ENCODE results near the gene SMIM28. TPM values are rescaled to one million over a fixed set of nuclear protein-coding genes. Genes with fewer than 3 reads are reported as not detected.

Gene SMIM28
- total RNA-seq = not detected in 2 replicates
- long read RNA-seq = 0 reads

DNA sequence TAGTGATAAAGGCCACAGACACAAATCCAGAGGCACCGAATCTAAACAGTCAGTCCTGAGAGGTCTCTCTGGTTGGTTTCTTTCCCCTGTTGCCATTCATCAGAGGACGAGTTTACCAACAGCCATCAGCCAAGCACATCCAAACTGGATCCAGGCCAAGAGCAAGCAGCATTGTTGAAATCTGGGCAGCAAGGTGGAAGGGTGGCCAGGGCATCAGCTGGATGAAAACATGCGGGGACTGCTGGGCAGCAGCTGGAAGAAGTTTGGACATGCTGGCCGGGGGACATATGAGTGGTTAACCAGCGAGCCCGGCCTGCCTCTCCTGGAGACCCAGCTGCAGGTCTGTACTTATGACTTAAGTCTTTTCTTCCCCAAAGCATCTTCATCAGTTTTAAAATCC is at the start of gene SMIM28:
SMIM28 (plus strand) TSS at position 62 of the 400 bp plus-strand sequence; CDS start at position 230, 168 bp downstream.
- no peak within 1 kb of the TSS for H3K27ac Mint-ChIP-seq (ENCODE audit: unreplicated experiment)
- H3K4me3 Mint-ChIP-seq (ENCODE audit: unreplicated experiment) = no peak within 1 kb of the TSS
- no peaks in the 10 kb centered on the region for H3K36me3 Mint-ChIP-seq (ENCODE audit: unreplicated experiment)
- H3K9me3 Mint-ChIP-seq (ENCODE audit: unreplicated experiment) = no peaks in the 10 kb centered on the region
- TF ChIP-seq, protein P1, sequence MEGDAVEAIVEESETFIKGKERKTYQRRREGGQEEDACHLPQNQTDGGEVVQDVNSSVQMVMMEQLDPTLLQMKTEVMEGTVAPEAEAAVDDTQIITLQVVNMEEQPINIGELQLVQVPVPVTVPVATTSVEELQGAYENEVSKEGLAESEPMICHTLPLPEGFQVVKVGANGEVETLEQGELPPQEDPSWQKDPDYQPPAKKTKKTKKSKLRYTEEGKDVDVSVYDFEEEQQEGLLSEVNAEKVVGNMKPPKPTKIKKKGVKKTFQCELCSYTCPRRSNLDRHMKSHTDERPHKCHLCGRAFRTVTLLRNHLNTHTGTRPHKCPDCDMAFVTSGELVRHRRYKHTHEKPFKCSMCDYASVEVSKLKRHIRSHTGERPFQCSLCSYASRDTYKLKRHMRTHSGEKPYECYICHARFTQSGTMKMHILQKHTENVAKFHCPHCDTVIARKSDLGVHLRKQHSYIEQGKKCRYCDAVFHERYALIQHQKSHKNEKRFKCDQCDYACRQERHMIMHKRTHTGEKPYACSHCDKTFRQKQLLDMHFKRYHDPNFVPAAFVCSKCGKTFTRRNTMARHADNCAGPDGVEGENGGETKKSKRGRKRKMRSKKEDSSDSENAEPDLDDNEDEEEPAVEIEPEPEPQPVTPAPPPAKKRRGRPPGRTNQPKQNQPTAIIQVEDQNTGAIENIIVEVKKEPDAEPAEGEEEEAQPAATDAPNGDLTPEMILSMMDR (IDR thresholded peaks at IDR 0.05) = no peak
- H3K4me1 Mint-ChIP-seq (ENCODE audit: unreplicated experiment) = no peaks in the 10 kb centered on the region
- H3K27me3 Mint-ChIP-seq (ENCODE audit: unreplicated experiment) = no peaks in the 10 kb centered on the region
- no peak for DNase-seq (ENCODE audit: extremely low spot score, unreplicated experiment)

DNA sequence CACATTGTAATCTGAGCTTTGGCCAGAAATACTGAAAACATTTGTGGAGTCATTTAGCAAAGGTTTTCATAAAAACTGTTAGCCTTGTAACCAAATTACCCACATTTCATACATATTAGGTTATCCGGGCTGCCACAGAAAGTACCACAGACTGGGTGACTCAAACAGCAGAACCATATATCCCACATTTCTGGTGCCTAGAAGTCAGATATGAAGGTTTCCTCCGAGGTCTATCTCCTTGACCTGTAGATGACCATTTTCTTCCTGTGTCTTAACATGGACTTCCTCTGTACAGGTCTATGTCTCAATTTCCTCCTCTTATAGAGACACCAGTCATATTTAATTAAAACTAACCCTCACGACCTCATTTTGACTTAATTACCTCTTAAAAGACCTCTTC is 49.5 kb upstream of the SMIM28 start:
- H3K4me1 Mint-ChIP-seq (ENCODE audit: unreplicated experiment) = no peaks in the 10 kb centered on the region
- H3K9me3 Mint-ChIP-seq (ENCODE audit: unreplicated experiment) = no peaks in the 10 kb centered on the region
- no peak for DNase-seq (ENCODE audit: extremely low spot score, unreplicated experiment)
- no peak overlapping the region for H3K27ac Mint-ChIP-seq (ENCODE audit: unreplicated experiment)
- no peaks in the 10 kb centered on the region for H3K36me3 Mint-ChIP-seq (ENCODE audit: unreplicated experiment)
- peaks cover 6% of the 10 kb centered on the region for H3K27me3 Mint-ChIP-seq (ENCODE audit: unreplicated experiment)
- TF ChIP-seq, protein P1 (IDR thresholded peaks at IDR 0.05) = no peak
- H3K4me3 Mint-ChIP-seq (ENCODE audit: unreplicated experiment) = no peak overlapping the region

DNA sequence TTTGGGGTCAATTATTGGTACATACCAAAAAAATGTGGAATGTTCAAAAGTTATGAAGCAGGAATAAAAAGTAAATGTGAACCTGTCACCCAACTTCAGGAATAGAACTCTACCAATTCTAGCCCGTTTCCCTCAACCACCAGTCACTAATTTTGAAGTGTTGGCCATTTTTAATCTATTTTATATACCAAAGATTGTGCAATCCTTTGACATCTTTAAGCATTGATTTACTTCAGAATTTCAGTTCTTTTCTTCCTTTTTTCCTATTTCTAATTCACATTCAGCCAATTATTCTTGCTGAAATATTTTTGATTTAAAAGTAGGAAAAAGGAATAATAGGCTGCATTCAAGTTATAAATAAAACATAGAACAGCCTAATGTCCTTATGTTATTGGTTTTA is 46.9 kb upstream of the SMIM28 start:
- H3K9me3 Mint-ChIP-seq (ENCODE audit: unreplicated experiment) = no peaks in the 10 kb centered on the region
- TF ChIP-seq, protein P1 (IDR thresholded peaks at IDR 0.05) = no peak
- H3K4me1 Mint-ChIP-seq (ENCODE audit: unreplicated experiment) = no peaks in the 10 kb centered on the region
- no peak overlapping the region for H3K27ac Mint-ChIP-seq (ENCODE audit: unreplicated experiment)
- H3K27me3 Mint-ChIP-seq (ENCODE audit: unreplicated experiment) = peaks cover 2% of the 10 kb centered on the region
- DNase-seq (ENCODE audit: extremely low spot score, unreplicated experiment) = no peak
- H3K36me3 Mint-ChIP-seq (ENCODE audit: unreplicated experiment) = no peaks in the 10 kb centered on the region
- no peak overlapping the region for H3K4me3 Mint-ChIP-seq (ENCODE audit: unreplicated experiment)

DNA sequence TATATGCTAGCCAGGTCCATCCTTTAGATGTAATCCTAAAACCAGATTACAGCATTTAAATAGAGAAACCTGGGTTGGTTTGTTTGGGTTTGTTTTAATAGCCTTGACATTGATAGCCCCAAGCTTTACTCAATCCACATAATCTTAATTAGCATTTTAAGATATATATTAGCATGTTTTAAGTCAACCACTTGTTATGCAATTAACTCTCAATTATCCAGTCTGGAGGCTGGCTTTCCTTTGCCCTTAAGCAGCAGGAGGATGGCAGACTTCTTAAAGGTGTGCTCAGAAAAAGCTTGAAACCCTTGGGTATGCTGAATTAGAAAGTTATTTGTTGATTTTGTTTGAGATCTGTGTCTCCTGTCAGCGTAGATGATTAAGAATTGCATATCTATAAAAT is 46.3 kb upstream of the SMIM28 start:
- H3K36me3 Mint-ChIP-seq (ENCODE audit: unreplicated experiment) = no peaks in the 10 kb centered on the region
- TF ChIP-seq, protein P1 (IDR thresholded peaks at IDR 0.05) = no peak
- DNase-seq (ENCODE audit: extremely low spot score, unreplicated experiment) = no peak
- no peak overlapping the region for H3K4me3 Mint-ChIP-seq (ENCODE audit: unreplicated experiment)
- no peaks in the 10 kb centered on the region for H3K9me3 Mint-ChIP-seq (ENCODE audit: unreplicated experiment)
- H3K27ac Mint-ChIP-seq (ENCODE audit: unreplicated experiment) = no peak overlapping the region
- no peaks in the 10 kb centered on the region for H3K4me1 Mint-ChIP-seq (ENCODE audit: unreplicated experiment)
- H3K27me3 Mint-ChIP-seq (ENCODE audit: unreplicated experiment) = peaks cover 2% of the 10 kb centered on the region

DNA sequence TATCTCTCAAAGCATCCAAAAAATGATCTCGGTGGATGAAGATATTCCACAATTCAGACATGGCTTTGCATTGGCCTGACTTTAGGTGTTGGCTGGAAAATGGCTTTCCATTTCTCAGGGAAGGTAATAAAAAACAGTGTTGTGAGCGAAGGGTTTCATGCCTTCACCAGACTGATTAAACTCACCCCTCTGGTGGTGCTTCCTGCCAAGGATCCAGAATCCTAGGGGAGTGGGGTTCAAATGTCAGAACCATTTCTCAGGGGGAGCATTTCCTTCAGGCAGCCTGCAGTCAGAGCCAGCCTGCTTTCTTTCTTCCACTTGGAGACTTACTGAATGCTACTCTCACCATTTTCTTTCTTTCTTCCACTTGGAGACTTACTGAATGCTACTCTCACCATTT is 45.7 kb upstream of the SMIM28 start:
- H3K4me1 Mint-ChIP-seq (ENCODE audit: unreplicated experiment) = no peaks in the 10 kb centered on the region

More for the DNA sequence above, 45.7 kb upstream of the SMIM28 start:
- Mint-ChIP-seq H3K27me3 (ENCODE audit: unreplicated experiment) (peaks cover 2% of the 10 kb centered on the region), H3K36me3 (ENCODE audit: unreplicated experiment) (no peaks in the 10 kb centered on the region), H3K27ac (ENCODE audit: unreplicated experiment) (no peak overlapping the region), H3K4me3 (ENCODE audit: unreplicated experiment) (no peak overlapping the region), H3K9me3 (ENCODE audit: unreplicated experiment) (no peaks in the 10 kb centered on the region)
- no peak for DNase-seq (ENCODE audit: extremely low spot score, unreplicated experiment)
- TF ChIP-seq, protein P1 (IDR thresholded peaks at IDR 0.05) = no peak
